Mesenchymal stem cell (in vitro differentiated cells and primary cell): ENCODE data around the gene PEX11A. TPM values are rescaled to one million over a fixed set of nuclear protein-coding genes. Genes with fewer than 3 reads are reported as not detected.

Source experiments
- DNase-seq: peaks from one replicate; pipeline ENCODE4 v3.0.0-alpha.2; 2013
- H2AFZ ChIP-seq: one replicate; pipeline ENCODE4 v1.6.1; 2013; ENCODE audit warnings: low read depth, mild to moderate bottlenecking, control low read depth, inconsistent platforms, low read length, moderate library complexity
- H2AK5ac ChIP-seq: 2 replicates; pipeline ENCODE4 v1.6.1; 2013; ENCODE audit warnings: low read length, moderate library complexity, mild to moderate bottlenecking, inconsistent platforms; ENCODE audit not compliant: severe bottlenecking
- H2BK120ac ChIP-seq: one replicate; pipeline ENCODE4 v1.6.1; 2013; ENCODE audit warnings: low read depth, mild to moderate bottlenecking, inconsistent platforms, low read length, moderate library complexity
- H2BK12ac ChIP-seq, 2 experiments: one replicate each; pipeline ENCODE4 v1.6.1; 2013; ENCODE audit warnings: inconsistent platforms in 2 of 2, low read length in 2 of 2, mild to moderate bottlenecking in 2 of 2, moderate library complexity in 2 of 2, control low read depth in 1 of 2
- H2BK15ac ChIP-seq: one replicate; pipeline ENCODE4 v1.6.1; 2013; ENCODE audit warnings: mild to moderate bottlenecking, low read depth, inconsistent platforms; ENCODE audit not compliant: poor library complexity, severe bottlenecking
- H2BK5ac ChIP-seq: 2 replicates; pipeline ENCODE4 v1.6.1; 2013; ENCODE audit warnings: low read depth, mild to moderate bottlenecking, low read length, control low read depth, inconsistent platforms; ENCODE audit not compliant: poor library complexity, severe bottlenecking
- H3K14ac ChIP-seq, 2 experiments: one replicate each; pipeline ENCODE4 v1.6.1; 2013; ENCODE audit warnings: inconsistent platforms in 2 of 2, low read length in 2 of 2, control low read depth in 1 of 2, mild to moderate bottlenecking in 1 of 2, moderate library complexity in 1 of 2
- H3K18ac ChIP-seq, 2 experiments: one replicate each; pipeline ENCODE4 v1.6.1; 2013; ENCODE audit warnings: inconsistent platforms in 2 of 2, low read length in 2 of 2, control low read depth in 1 of 2, low read depth in 1 of 2, mild to moderate bottlenecking in 1 of 2
- H3K23ac ChIP-seq, 2 experiments: one replicate each; pipeline ENCODE4 v1.6.1; 2013; ENCODE audit warnings: inconsistent platforms in 2 of 2, low read length in 2 of 2, mild to moderate bottlenecking in 2 of 2, moderate library complexity in 2 of 2, control low read depth in 1 of 2
- H3K27ac ChIP-seq: 2 replicates; pipeline ENCODE4 v1.5.1; 2013; ENCODE audit warnings: mild to moderate bottlenecking, moderate library complexity, low read length, control low read depth, inconsistent platforms; ENCODE audit not compliant: poor library complexity, severe bottlenecking
- H3K27me3 ChIP-seq, 2 experiments: 2 replicates each; pipeline versions ENCODE4 v1.6.1 to v1.7.0; 2013; ENCODE audit warnings: low read length in 2 of 2, mild to moderate bottlenecking in 2 of 2, moderate library complexity in 2 of 2, control low read depth in 1 of 2, inconsistent platforms in 1 of 2; ENCODE audit not compliant: control insufficient read depth in 1 of 2, insufficient read depth in 1 of 2
- H3K36me3 ChIP-seq, 2 experiments: 2 replicates each; pipeline versions ENCODE4 v1.6.1 to v1.7.0; 2013; ENCODE audit warnings: low read length in 2 of 2, control low read depth in 1 of 2, inconsistent platforms in 1 of 2, low read depth in 1 of 2, mild to moderate bottlenecking in 1 of 2; ENCODE audit not compliant: insufficient read depth in 2 of 2, control insufficient read depth in 1 of 2
- H3K4ac ChIP-seq, 2 experiments: one replicate each; pipeline ENCODE4 v1.6.1; 2013; ENCODE audit warnings: inconsistent platforms in 2 of 2, low read length in 2 of 2, mild to moderate bottlenecking in 2 of 2, moderate library complexity in 2 of 2, control low read depth in 1 of 2, low read depth in 1 of 2
- H3K4me1 ChIP-seq: 2 replicates; pipeline ENCODE4 v1.6.1; 2013; ENCODE audit warnings: low read depth, low read length, control low read depth; ENCODE audit not compliant: control insufficient read depth, insufficient read depth
- H3K4me2 ChIP-seq: 2 replicates; pipeline ENCODE4 v1.6.1; 2013; ENCODE audit warnings: low read length, mild to moderate bottlenecking, inconsistent platforms; ENCODE audit not compliant: poor library complexity, severe bottlenecking
- H3K4me3 ChIP-seq, 2 experiments: 2 replicates each; pipeline versions ENCODE4 v1.5.1 to v1.7.0; 2013; ENCODE audit warnings: low read length in 2 of 2, mild to moderate bottlenecking in 2 of 2, control low read depth in 1 of 2, low read depth in 1 of 2; ENCODE audit not compliant: insufficient read depth in 1 of 2
- H3K79me1 ChIP-seq: replicated peaks from 2 replicates; pipeline ENCODE4 v1.6.1; 2013; ENCODE audit warnings: mild to moderate bottlenecking, control low read depth, low read length, inconsistent platforms; ENCODE audit not compliant: poor library complexity, severe bottlenecking
- H3K9ac ChIP-seq: 2 replicates; pipeline ENCODE4 v1.7.0; 2013; ENCODE audit warnings: mild to moderate bottlenecking, low read length, moderate library complexity
- H3K9me3 ChIP-seq: 2 replicates; pipeline ENCODE4 v1.7.0; 2013; ENCODE audit warnings: mild to moderate bottlenecking, low read length; ENCODE audit not compliant: control insufficient read depth
- H4K8ac ChIP-seq: one replicate; pipeline ENCODE4 v1.6.1; 2013; ENCODE audit warnings: inconsistent platforms, mild to moderate bottlenecking, low read length, moderate library complexity
- H4K91ac ChIP-seq: one replicate; pipeline ENCODE4 v1.6.1; 2013; ENCODE audit warnings: mild to moderate bottlenecking, low read length, inconsistent platforms
- WGBS: methylation state at CpG from one replicate; pipeline ENCODE4 v1.1.7; 2013; ENCODE audit warnings: mixed read lengths; 5-methylcytosine and 5-hydroxymethylcytosine counted together
- polyA plus RNA-seq, 2 experiments: library from polyadenylated mRNA; stranded (reverse); fragments of 200-250 nt; gene quantifications; one replicate each; pipeline ENCODE4 v1.2.3, GENCODE V29; 2013

Gene PEX11A
- 3.7 TPM for polyA plus RNA-seq (2013, experiment 1 of 2)
- 3.5 TPM for polyA plus RNA-seq (2013, experiment 2 of 2)

- WGBS, result 6% methylated on average over 49 of the region's 60 CpGs
- H4K91ac ChIP-seq, result peak within 1 kb of the TSS; percentile 85
Measured at GRCh38 chr15:89690276-89691218, at the start of gene PEX11A, which contains the start of gene WDR93. Gene PEX11A (minus strand): TSS chr15:89690754. CDS start chr15:89690632, 122 bp downstream. Gene WDR93 (plus strand): TSS chr15:89690811. CDS start chr15:89701747, 10,936 bp downstream.

GRCh38 chr15:89740137-89740536 is 49.6 kb upstream of the PEX11A start:
- no peak overlapping the region for H3K23ac ChIP-seq
- H3K14ac ChIP-seq, result no peak overlapping the region
- no peak overlapping the region for H2BK120ac ChIP-seq
- no peaks in the 10 kb centered on the region for H3K79me1 ChIP-seq
- H3K4me1 ChIP-seq, result no peaks in the 10 kb centered on the region
- H3K4ac ChIP-seq, result no peak overlapping the region
- no peak overlapping the region for H4K8ac ChIP-seq
- no peak overlapping the region for H3K18ac ChIP-seq
- H3K4me3 ChIP-seq, result no peak overlapping the region
- H3K4me2 ChIP-seq, result no peak overlapping the region
- no peak overlapping the region for H3K27ac ChIP-seq
- H3K36me3 ChIP-seq, result no peaks in the 10 kb centered on the region
- no peak overlapping the region for H2BK5ac ChIP-seq
- WGBS, result 0% methylated on average over 7 of the region's 8 CpGs
- no peak overlapping the region for H2AK5ac ChIP-seq
- DNase-seq, result peak; percentile 74
- H3K9ac ChIP-seq, result no peak overlapping the region
- H4K91ac ChIP-seq, result no peak overlapping the region
- no peak overlapping the region for H2BK12ac ChIP-seq
- peaks cover 38 to 45% of the 10 kb centered on the region in 2 experiments for H3K27me3 ChIP-seq
- no peaks in the 10 kb centered on the region for H3K9me3 ChIP-seq
- H2AFZ ChIP-seq, result no peak overlapping the region
- no peak overlapping the region for H2BK15ac ChIP-seq

More at GRCh38 chr15:89690276-89691218, at the start of gene PEX11A, which contains the start of gene WDR93:
- Histone ChIP-seq H2BK120ac (peak within 1 kb of the TSS; percentile 61), H3K4me1 (peaks cover 9% of the 10 kb centered on the region), H2BK12ac (peak within 1 kb of the TSS in 1 of 2 experiments; percentile 72), H2BK5ac (no peak within 1 kb of the TSS), H4K8ac (peak within 1 kb of the TSS; percentile 98), H3K9ac (peak within 1 kb of the TSS; percentile 87), H3K18ac (peak within 1 kb of the TSS; percentile 81 to 93), H2AFZ (peak within 1 kb of the TSS; percentile 100), H3K36me3 (peaks cover 0 to 7% of the 10 kb centered on the region in 2 experiments), H3K4me2 (peak within 1 kb of the TSS; percentile 97), H3K4me3 (peak within 1 kb of the TSS; percentile 96), H3K23ac (peak within 1 kb of the TSS in 1 of 2 experiments; percentile 69), H3K4ac (peak within 1 kb of the TSS in 1 of 2 experiments; percentile 99), H2BK15ac (peak within 1 kb of the TSS; percentile 36), H2AK5ac (no peak within 1 kb of the TSS), H3K79me1 (peaks cover 8% of the 10 kb centered on the region), H3K9me3 (no peaks in the 10 kb centered on the region), H3K14ac (peak within 1 kb of the TSS in 1 of 2 experiments; percentile 86), H3K27me3 (no peaks in the 10 kb centered on the region), H3K27ac (no peak within 1 kb of the TSS)
- peak; percentile 70 for DNase-seq

- no peak overlapping the region for H3K27ac ChIP-seq
- no peak overlapping the region for H3K4me2 ChIP-seq
- no peak overlapping the region for H3K23ac ChIP-seq
- WGBS, result 65% methylated on average over 4 of the region's 4 CpGs
- H3K9me3 ChIP-seq, result no peaks in the 10 kb centered on the region
- no peak overlapping the region for H3K14ac ChIP-seq
- H2BK12ac ChIP-seq, result no peak overlapping the region
- H3K27me3 ChIP-seq, result peaks cover 61 to 67% of the 10 kb centered on the region in 2 experiments
- H3K79me1 ChIP-seq, result no peaks in the 10 kb centered on the region
- no peak overlapping the region for H2AFZ ChIP-seq
- no peaks in the 10 kb centered on the region for H3K36me3 ChIP-seq
- no peak overlapping the region for H4K8ac ChIP-seq
- no peak overlapping the region for H2BK5ac ChIP-seq
- H3K4me1 ChIP-seq, result no peaks in the 10 kb centered on the region
- H2BK15ac ChIP-seq, result no peak overlapping the region
- no peak overlapping the region for H4K91ac ChIP-seq
- no peak overlapping the region for H3K9ac ChIP-seq
- no peak for DNase-seq
- H3K4ac ChIP-seq, result no peak overlapping the region
- H3K18ac ChIP-seq, result no peak overlapping the region
- no peak overlapping the region for H2AK5ac ChIP-seq
- no peak overlapping the region for H3K4me3 ChIP-seq
- no peak overlapping the region for H2BK120ac ChIP-seq
Measured at GRCh38 chr15:89735773-89736172, 45.2 kb upstream of the PEX11A start.
